Measurements from ENCODE around the gene KLF17.

KLF17 gene

DNA sequence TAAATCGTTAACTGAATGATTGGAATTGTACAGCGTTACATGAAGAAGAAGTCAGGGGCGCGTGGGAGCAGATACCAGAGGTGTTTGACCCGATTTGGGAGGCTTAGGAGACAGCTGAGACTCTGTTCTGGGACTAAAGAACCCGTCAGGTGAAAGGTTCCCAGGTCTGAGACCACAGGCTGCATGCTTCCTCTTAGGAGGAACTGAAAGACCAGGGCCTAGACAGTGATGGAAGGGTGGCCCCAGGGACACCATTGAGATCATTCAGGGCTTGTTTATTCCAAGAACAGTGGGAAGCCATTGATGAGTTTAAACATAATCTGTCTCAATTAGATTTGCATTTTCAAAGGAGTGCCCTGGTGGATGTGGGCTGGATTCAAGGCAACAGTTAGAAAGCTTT, 904 bp downstream of the KLF17 start:
- no peak for TF ChIP-seq CTCF (IDR thresholded peaks at IDR 0.05)

GRCh38 chr1:44120398-44120949, 1.9 kb downstream of the KLF17 start:
- H3K27me3 ChIP-seq, result peaks cover 3% of the 10 kb centered on the region
- H3K4me3 ChIP-seq (ENCODE audit: low read depth in 1 of 2, low read length in 1 of 2), result no peak overlapping the region
- no peak for TF ChIP-seq CTCF (IDR thresholded peaks at IDR 0.05)
- H3K36me3 ChIP-seq, result no peaks in the 10 kb centered on the region
- H3K9me3 ChIP-seq, result no peaks in the 10 kb centered on the region
- H3K4me1 ChIP-seq (ENCODE audit: control insufficient read depth in 1 of 2, insufficient read depth in 1 of 2, low read depth in 1 of 2, low read length in 1 of 2), result no peaks in the 10 kb centered on the region
- no peak overlapping the region for H3K27ac ChIP-seq

More for the DNA sequence above, 904 bp downstream of the KLF17 start:
- Histone ChIP-seq H3K4me3 (ENCODE audit: low read depth in 1 of 2, low read length in 1 of 2) (no peak overlapping the region), H3K4me1 (ENCODE audit: control insufficient read depth in 1 of 2, insufficient read depth in 1 of 2, low read depth in 1 of 2, low read length in 1 of 2) (no peaks in the 10 kb centered on the region), H3K9me3 (no peaks in the 10 kb centered on the region), H3K27me3 (peaks cover 3% of the 10 kb centered on the region), H3K27ac (no peak overlapping the region), H3K36me3 (no peaks in the 10 kb centered on the region)

GRCh38 chr1:44129616-44130500, 11.2 kb downstream of the KLF17 start:
- no peaks in the 10 kb centered on the region for H3K4me1 ChIP-seq (ENCODE audit: control insufficient read depth in 1 of 2, insufficient read depth in 1 of 2, low read depth in 1 of 2, low read length in 1 of 2)
- H3K4me3 ChIP-seq (ENCODE audit: low read depth in 1 of 2, low read length in 1 of 2), result no peak overlapping the region
- H3K36me3 ChIP-seq, result no peaks in the 10 kb centered on the region
- no peak for TF ChIP-seq CTCF (IDR thresholded peaks at IDR 0.05)
- H3K27me3 ChIP-seq, result no peaks in the 10 kb centered on the region
- no peaks in the 10 kb centered on the region for H3K9me3 ChIP-seq
- H3K27ac ChIP-seq, result no peak overlapping the region

- no peak for TF ChIP-seq CTCF (IDR thresholded peaks at IDR 0.05)
- no peak overlapping the region for H3K27ac ChIP-seq
- no peaks in the 10 kb centered on the region for H3K36me3 ChIP-seq
- peaks cover 5% of the 10 kb centered on the region for H3K27me3 ChIP-seq
- no peaks in the 10 kb centered on the region for H3K4me1 ChIP-seq (ENCODE audit: control insufficient read depth in 1 of 2, insufficient read depth in 1 of 2, low read depth in 1 of 2, low read length in 1 of 2)
- no peak overlapping the region for H3K4me3 ChIP-seq (ENCODE audit: low read depth in 1 of 2, low read length in 1 of 2)
- no peaks in the 10 kb centered on the region for H3K9me3 ChIP-seq
Observed at GRCh38 chr1:44131411-44131810, 12.8 kb downstream of the KLF17 start.

DNA sequence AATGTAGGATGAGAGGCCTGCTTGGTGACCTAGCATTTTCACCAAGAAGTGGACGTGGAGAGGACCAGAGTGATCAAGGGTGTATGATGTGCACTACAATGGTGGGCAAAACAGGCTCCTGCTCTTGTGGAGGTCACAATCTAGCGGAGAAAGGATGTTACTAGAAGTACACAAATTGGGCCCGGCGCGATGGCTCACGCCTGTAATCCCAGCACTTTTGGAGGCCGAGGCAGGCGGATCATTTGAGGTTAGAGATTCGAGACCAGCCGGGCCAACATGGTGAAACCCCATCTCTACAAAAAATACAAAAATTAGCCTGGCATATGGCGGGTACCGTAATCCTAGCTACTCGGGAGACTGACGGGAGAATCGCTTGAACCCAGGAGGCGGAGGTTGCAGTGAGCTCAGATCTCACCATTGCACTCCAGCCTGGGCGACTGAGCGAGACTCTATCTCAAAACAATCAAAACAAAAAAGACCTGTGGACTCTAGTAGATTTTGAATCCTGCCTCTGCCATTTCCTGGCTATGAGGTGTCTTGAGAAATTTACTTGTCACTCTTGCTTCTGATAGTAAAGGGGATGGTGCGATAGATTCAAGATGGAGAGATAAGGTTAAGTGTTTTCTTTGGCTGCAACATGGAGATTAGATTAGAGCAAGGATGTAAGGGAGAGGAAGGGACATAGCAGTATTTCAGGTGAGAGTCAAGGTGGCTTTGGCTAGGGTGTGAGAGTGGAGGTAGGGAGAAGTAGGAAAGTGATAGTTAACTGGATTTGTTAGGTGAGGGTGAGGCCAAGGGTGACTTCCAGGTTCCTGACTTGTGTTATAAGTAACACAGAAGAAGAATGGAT, 15.7 kb downstream of the KLF17 start:
- Histone ChIP-seq H3K36me3 (no peaks in the 10 kb centered on the region), H3K9me3 (no peaks in the 10 kb centered on the region), H3K4me1 (ENCODE audit: control insufficient read depth in 1 of 2, insufficient read depth in 1 of 2, low read depth in 1 of 2, low read length in 1 of 2) (no peaks in the 10 kb centered on the region), H3K27me3 (peaks cover 5% of the 10 kb centered on the region), H3K27ac (no peak overlapping the region), H3K4me3 (ENCODE audit: low read depth in 1 of 2, low read length in 1 of 2) (no peak overlapping the region)
- TF ChIP-seq CTCF (IDR thresholded peaks at IDR 0.05), result no peak

Measured in neutrophil (primary cell).